ENCODE measurements around the gene ADAMTS17.

GRCh38 chr15:100350434-100351226, 8.9 kb upstream of the ADAMTS17 start:
- TF ChIP-seq CTCF (IDR thresholded peaks at IDR 0.05) (peak in 1 of 12 donors; percentile 3), POLR2A (IDR thresholded peaks at IDR 0.05) (no peak)

Data from heart left ventricle (tissue), 13 donors.